Measurements from ENCODE around the gene POU6F2. TPM values are rescaled to one million over a fixed set of nuclear protein-coding genes. Genes with fewer than 3 reads are reported as not detected.

POU6F2 gene
- total RNA-seq, 4 donors from 2014 or later, result 0.48 to 0.82 TPM; not detected in 2

DNA sequence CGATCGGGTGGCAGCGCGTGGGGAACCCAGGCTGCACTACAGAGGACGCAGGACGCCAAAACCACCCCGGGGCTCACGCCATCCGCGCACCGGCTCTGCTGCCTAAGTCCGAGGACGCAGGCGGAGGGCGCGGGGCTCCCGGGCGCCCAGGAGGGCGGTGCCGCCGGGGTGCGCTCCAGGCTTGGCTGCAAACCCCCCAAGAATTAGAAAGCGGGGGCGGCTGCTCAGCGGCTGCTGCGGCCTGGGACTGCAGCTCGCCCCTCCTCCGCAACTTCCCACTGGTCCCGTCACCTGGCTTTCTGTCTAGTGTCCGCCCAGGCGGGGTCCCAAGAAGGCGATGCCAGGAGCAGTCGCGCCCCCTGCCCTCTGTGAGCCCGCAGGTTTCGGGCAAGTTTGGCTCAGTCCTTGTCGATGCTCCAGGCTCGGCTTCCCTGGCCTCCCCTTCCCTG, 1.7 kb upstream of the POU6F2 start:
- Histone ChIP-seq H3K9me3 (no peaks in the 10 kb centered on the region), H3K4me1 (peaks cover 0 to 4% (median 2%) of the 10 kb centered on the region in 4 donors), H3K4me3 (peak overlapping the region in 1 of 4 donors; percentile 25), H3K27me3 (peaks cover 43% of the 10 kb centered on the region), H3K27ac (no peak overlapping the region), H3K36me3 (no peaks in the 10 kb centered on the region)
- DNase-seq, result no peak
- TF ChIP-seq EP300 (IDR thresholded peaks at IDR 0.05; ENCODE audit: low read depth), result no peak
- WGBS, 2 donors (ENCODE audit: low coverage in 1 of 2), result 18 to 21% methylated on average over 5 to 29 of the region's 38 CpGs
- intact Hi-C loops (cut with DNase I; ENCODE audit: low total_unique reads) (no loop called here), in situ Hi-C loops (cut with MboI; ENCODE audit: low pct_ligation_motif_present in 1 of 4, low pct_unique_long_range_greater_than_20kb in 1 of 4, low sequenced_read_pairs in 3 of 4) (no loop called here)

GRCh38 chr7:38978491-38978890, 782 bp downstream of the POU6F2 start:
- in situ Hi-C loops (cut with MboI; ENCODE audit: low pct_ligation_motif_present in 1 of 4, low pct_unique_long_range_greater_than_20kb in 1 of 4, low sequenced_read_pairs in 3 of 4) (no loop called here), intact Hi-C loops (cut with DNase I; ENCODE audit: low total_unique reads) (no loop called here)
- Histone ChIP-seq H3K4me1 (peaks cover 0 to 4% (median 2%) of the 10 kb centered on the region in 4 donors), H3K9me3 (no peaks in the 10 kb centered on the region), H3K27me3 (peaks cover 43% of the 10 kb centered on the region), H3K27ac (no peak overlapping the region), H3K36me3 (no peaks in the 10 kb centered on the region), H3K4me3 (no peak overlapping the region)
- TF ChIP-seq POLR2A (IDR thresholded peaks at IDR 0.05) (no peak), EP300 (IDR thresholded peaks at IDR 0.05; ENCODE audit: low read depth) (no peak), POLR2AphosphoS5 (IDR thresholded peaks at IDR 0.05) (no peak)
- TF ChIP-seq, protein P1, sequence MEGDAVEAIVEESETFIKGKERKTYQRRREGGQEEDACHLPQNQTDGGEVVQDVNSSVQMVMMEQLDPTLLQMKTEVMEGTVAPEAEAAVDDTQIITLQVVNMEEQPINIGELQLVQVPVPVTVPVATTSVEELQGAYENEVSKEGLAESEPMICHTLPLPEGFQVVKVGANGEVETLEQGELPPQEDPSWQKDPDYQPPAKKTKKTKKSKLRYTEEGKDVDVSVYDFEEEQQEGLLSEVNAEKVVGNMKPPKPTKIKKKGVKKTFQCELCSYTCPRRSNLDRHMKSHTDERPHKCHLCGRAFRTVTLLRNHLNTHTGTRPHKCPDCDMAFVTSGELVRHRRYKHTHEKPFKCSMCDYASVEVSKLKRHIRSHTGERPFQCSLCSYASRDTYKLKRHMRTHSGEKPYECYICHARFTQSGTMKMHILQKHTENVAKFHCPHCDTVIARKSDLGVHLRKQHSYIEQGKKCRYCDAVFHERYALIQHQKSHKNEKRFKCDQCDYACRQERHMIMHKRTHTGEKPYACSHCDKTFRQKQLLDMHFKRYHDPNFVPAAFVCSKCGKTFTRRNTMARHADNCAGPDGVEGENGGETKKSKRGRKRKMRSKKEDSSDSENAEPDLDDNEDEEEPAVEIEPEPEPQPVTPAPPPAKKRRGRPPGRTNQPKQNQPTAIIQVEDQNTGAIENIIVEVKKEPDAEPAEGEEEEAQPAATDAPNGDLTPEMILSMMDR (IDR thresholded peaks at IDR 0.05), result no peak
- DNase-seq, result no peak
- WGBS, 2 donors (ENCODE audit: low coverage in 1 of 2), result 68% methylated on average over 5 of the region's 5 CpGs; no CpG with 5 or more reads in 1 of the 2 donors

DNA sequence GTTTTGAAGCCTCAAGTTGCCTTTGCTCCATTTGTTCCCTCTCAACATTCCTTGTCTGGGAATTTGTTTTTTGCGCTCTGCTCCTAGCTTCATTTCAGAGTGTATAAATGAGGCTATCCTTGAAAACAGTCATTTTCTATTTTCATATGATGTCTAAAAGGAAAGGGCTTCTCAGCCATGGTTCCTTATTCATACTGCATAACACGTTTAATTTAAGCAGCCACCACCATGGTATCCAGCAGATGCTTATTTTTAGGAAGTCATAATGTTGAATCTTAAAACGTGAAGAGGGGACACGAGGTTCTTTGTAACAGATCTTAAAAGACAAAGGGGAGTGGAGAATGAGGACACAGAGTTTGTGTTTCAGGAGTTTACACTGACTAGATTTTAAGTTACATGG, 14.5 kb downstream of the POU6F2 start:
- DNase-seq, result no peak
- Histone ChIP-seq H3K4me3 (no peak overlapping the region), H3K27me3 (no peaks in the 10 kb centered on the region), H3K9me3 (no peaks in the 10 kb centered on the region), H3K4me1 (no peaks in the 10 kb centered on the region), H3K27ac (no peak overlapping the region), H3K36me3 (no peaks in the 10 kb centered on the region)
- WGBS, 2 donors (ENCODE audit: low coverage in 1 of 2), result 61 to 69% methylated on average over 4 of the region's 4 CpGs
- in situ Hi-C loops (cut with MboI; ENCODE audit: low pct_ligation_motif_present in 1 of 4, low pct_unique_long_range_greater_than_20kb in 1 of 4, low sequenced_read_pairs in 3 of 4), result no loop called here
- no peak for TF ChIP-seq POLR2AphosphoS5 (IDR thresholded peaks at IDR 0.05)
- TF ChIP-seq, protein P1 (IDR thresholded peaks at IDR 0.05), result no peak
- TF ChIP-seq EP300 (IDR thresholded peaks at IDR 0.05; ENCODE audit: low read depth), result no peak
- no peak for TF ChIP-seq POLR2A (IDR thresholded peaks at IDR 0.05)
- intact Hi-C loops (cut with DNase I; ENCODE audit: low total_unique reads), result no loop called here

DNA sequence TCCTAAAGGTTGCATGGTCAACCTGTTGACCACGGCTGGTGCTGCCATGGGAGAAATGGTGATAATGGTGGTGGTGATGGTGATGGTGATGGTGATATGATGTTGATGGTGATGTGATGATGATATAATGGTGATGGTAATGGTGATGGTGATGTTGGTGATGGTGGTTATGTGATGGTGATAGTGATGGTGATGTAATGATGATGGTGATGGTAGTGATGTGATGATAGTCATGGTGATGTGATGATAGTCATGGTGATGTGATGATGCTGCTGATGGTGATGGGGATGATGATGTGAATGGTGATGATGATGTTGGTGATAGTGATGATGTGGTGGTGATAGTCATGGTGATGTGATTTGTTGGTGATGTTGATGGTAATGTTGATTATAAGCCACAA, 23.9 kb downstream of the POU6F2 start:
- in situ Hi-C loops (cut with MboI; ENCODE audit: low pct_ligation_motif_present in 1 of 4, low pct_unique_long_range_greater_than_20kb in 1 of 4, low sequenced_read_pairs in 3 of 4) (no loop called here), intact Hi-C loops (cut with DNase I; ENCODE audit: low total_unique reads) (no loop called here)
- Histone ChIP-seq H3K36me3 (no peaks in the 10 kb centered on the region), H3K27ac (no peak overlapping the region), H3K27me3 (no peaks in the 10 kb centered on the region), H3K4me3 (no peak overlapping the region), H3K9me3 (no peaks in the 10 kb centered on the region), H3K4me1 (no peaks in the 10 kb centered on the region)
- TF ChIP-seq, protein P1 (IDR thresholded peaks at IDR 0.05), result no peak
- no peak for TF ChIP-seq EP300 (IDR thresholded peaks at IDR 0.05; ENCODE audit: low read depth)
- no peak for TF ChIP-seq POLR2A (IDR thresholded peaks at IDR 0.05)
- no peak for TF ChIP-seq POLR2AphosphoS5 (IDR thresholded peaks at IDR 0.05)
- WGBS, 2 donors (ENCODE audit: low coverage in 1 of 2), result 82 to 100% methylated on average over 1 of the region's 1 CpG
- no peak for DNase-seq

DNA sequence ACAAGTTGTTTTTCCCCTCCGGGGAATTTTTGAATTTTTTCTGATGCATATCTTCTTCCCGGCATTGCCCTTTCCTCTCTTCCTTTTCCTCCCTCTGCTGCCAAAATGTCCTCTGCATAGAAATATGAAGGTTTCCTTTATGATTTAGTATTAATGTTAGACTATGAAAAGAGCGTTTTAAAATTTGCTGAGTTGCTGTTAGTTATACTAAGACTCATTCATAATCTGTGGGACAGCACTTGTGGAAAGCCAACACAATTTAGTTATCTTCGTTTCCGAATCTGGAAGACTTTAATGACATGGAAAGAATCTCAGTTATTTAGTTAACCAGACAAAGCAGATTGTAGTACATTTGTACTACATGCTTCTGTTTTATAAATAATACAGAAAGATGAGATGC, 25.0 kb downstream of the POU6F2 start:
- no peak overlapping the region for H3K4me3 ChIP-seq
- intact Hi-C loops (cut with DNase I; ENCODE audit: low total_unique reads), result no loop called here
- 65 to 70% methylated on average over 5 of the region's 5 CpGs for WGBS, 2 donors (ENCODE audit: low coverage in 1 of 2)
- no peaks in the 10 kb centered on the region for H3K9me3 ChIP-seq
- H3K36me3 ChIP-seq, result no peaks in the 10 kb centered on the region
- H3K27ac ChIP-seq, result no peak overlapping the region
- H3K27me3 ChIP-seq, result no peaks in the 10 kb centered on the region
- in situ Hi-C loops (cut with MboI; ENCODE audit: low pct_ligation_motif_present in 1 of 4, low pct_unique_long_range_greater_than_20kb in 1 of 4, low sequenced_read_pairs in 3 of 4), result no loop called here
- no peak for DNase-seq
- no peaks in the 10 kb centered on the region for H3K4me1 ChIP-seq
- TF ChIP-seq POLR2A (IDR thresholded peaks at IDR 0.05), result no peak
- TF ChIP-seq, protein P1 (IDR thresholded peaks at IDR 0.05), result no peak
- no peak for TF ChIP-seq POLR2AphosphoS5 (IDR thresholded peaks at IDR 0.05)
- TF ChIP-seq EP300 (IDR thresholded peaks at IDR 0.05; ENCODE audit: low read depth), result no peak

Measured in transverse colon (tissue), 4 donors.